HepG2 (cell line): ENCODE measurements around the gene GLG1. TPM values are rescaled to one million over a fixed set of nuclear protein-coding genes. Genes with fewer than 3 reads are reported as not detected.

Experiments used
- ATAC-seq: fragments of 200-7000 bp; cut with Tn5 transposase; 3 replicates; pipeline ENCODE4 v1.9.1; 2020; ENCODE audit warnings: mild to moderate bottlenecking, moderate library complexity
- BruUV-seq: library from RNA; stranded (reverse); fragments of 400-500 nt; replicated peaks from 2 replicates; lab custom pipeline; 2021; lab: Mats Ljungman, UMichigan
- CTCF ChIA-PET: fragments of 300-600 bp; formaldehyde crosslinking; extraction: SDS; loops from one replicate; lab custom pipeline; 2021; ENCODE audit warnings: low total read pairs, inconsistent platforms, low intra/inter-chr PET ratio; lab: Yijun Ruan, JAX
- POLR2A ChIA-PET: fragments of 350-600 bp; sonication (Branson Sonifier 250); formaldehyde crosslinking; loops from one replicate; lab custom pipeline; 2020; ENCODE audit warnings: antibody characterized with exemption, inconsistent platforms; lab: Yijun Ruan, JAX
- DNase-seq: peaks from one replicate; pipeline ENCODE4 v3.0.0-alpha.2; 2015; ENCODE audit warnings: low spot score
- FAIRE-seq: peaks from 3 replicates; lab custom pipeline; 2011; peaks lifted over from hg19 to GRCh38; lab: Jason Lieb, UNC
- H2AFZ ChIP-seq: one replicate; pipeline ENCODE4 v1.6.1; 2011; ENCODE audit warnings: low read length, inconsistent platforms
- H3K27ac ChIP-seq: fragments of 300-600 bp; 3 replicates; pipeline ENCODE4 v1.8.0; 2011; ENCODE audit warnings: mixed run types, mild to moderate bottlenecking, mixed read lengths, low read length, inconsistent platforms; ENCODE audit not compliant: insufficient read depth; ENCODE audit errors: extremely low read length
- H3K27me3 ChIP-seq, 2 experiments: fragments of 200-600 bp in 1 of 2; 2 replicates in 1 of 2; 3 replicates in 1 of 2; pipeline versions ENCODE4 v1.6.0 to v1.8.0; 2011; ENCODE audit warnings: low read length in 2 of 2, mild to moderate bottlenecking in 2 of 2, moderate library complexity in 2 of 2, inconsistent platforms in 1 of 2; ENCODE audit not compliant: insufficient read depth in 2 of 2, control insufficient read depth in 1 of 2
- H3K36me3 ChIP-seq, 2 experiments: fragments of 200-600 bp in 1 of 2; replicated peaks in 1 of 2; 2 replicates in 1 of 2; 3 replicates in 1 of 2; pipeline versions ENCODE4 v1.5.1 to v1.8.0; 2011; ENCODE audit warnings: low read length in 2 of 2, inconsistent platforms in 1 of 2; ENCODE audit not compliant: insufficient read depth in 2 of 2, control insufficient read depth in 1 of 2
- H3K4me1 ChIP-seq: 2 replicates; pipeline ENCODE4 v1.5.1; 2012; ENCODE audit warnings: low read length, inconsistent platforms; ENCODE audit not compliant: insufficient read depth
- H3K4me2 ChIP-seq: 2 replicates; pipeline ENCODE4 v1.6.0; 2011; ENCODE audit warnings: low read depth, low read length, inconsistent platforms
- H3K4me3 ChIP-seq, 3 experiments: fragments of 200-600 bp in 1 of 3; sonication (generic), shearing (Covaris generic) in 1 of 3; replicated peaks in 1 of 3; 2 replicates each; pipeline ENCODE4 v1.5.1; 2011 to 2016; ENCODE audit warnings: low read length in 3 of 3, inconsistent platforms in 2 of 3, low read depth in 2 of 3, mild to moderate bottlenecking in 2 of 3, control low read depth in 1 of 3, mixed read lengths in 1 of 3; ENCODE audit not compliant: insufficient read depth in 1 of 3
- H3K79me2 ChIP-seq: one replicate; pipeline ENCODE4 v1.6.1; 2011; ENCODE audit warnings: low read length, inconsistent platforms; ENCODE audit not compliant: insufficient read depth
- H3K9ac ChIP-seq: 2 replicates; pipeline ENCODE4 v1.6.0; 2011; ENCODE audit warnings: mild to moderate bottlenecking, low read depth, low read length, inconsistent platforms; ENCODE audit not compliant: insufficient read depth
- H3K9me3 ChIP-seq: 2 replicates; pipeline ENCODE4 v1.5.1; 2012; ENCODE audit warnings: mild to moderate bottlenecking, low read length
- H4K20me1 ChIP-seq: 2 replicates; pipeline ENCODE4 v1.6.0; 2011; ENCODE audit warnings: inconsistent platforms, mild to moderate bottlenecking, low read length, moderate library complexity; ENCODE audit not compliant: insufficient read depth
- DBP ChIP-seq: sonication (generic); formaldehyde crosslinking; IDR thresholded peaks from 2 replicates; pipeline ENCODE4 v1.4.0; 2020; ENCODE audit warnings: missing genetic modification reagents; ENCODE audit errors: not compliant biosample characterization
- DRAP1 ChIP-seq: IDR thresholded peaks from 2 replicates; pipeline ENCODE4 v1.6.1; 2016; ENCODE audit warnings: missing genetic modification reagents, missing compliant biosample characterization
- GLMP ChIP-seq: sonication (generic); formaldehyde crosslinking; IDR thresholded peaks from 2 replicates; pipeline ENCODE4 v1.9.0; 2021; ENCODE audit warnings: missing genetic modification reagents, mild to moderate bottlenecking, borderline replicate concordance
- GRHL1 ChIP-seq: sonication (generic); formaldehyde crosslinking; conservative IDR thresholded peaks from 2 replicates; pipeline ENCODE4 v1.8.0; 2022; ENCODE audit warnings: missing genetic modification reagents
- KAT8 ChIP-seq: IDR thresholded peaks from 2 replicates; pipeline ENCODE4 v1.6.1; 2016; ENCODE audit warnings: missing genetic modification reagents, missing compliant biosample characterization
- NCOA1 ChIP-seq: sonication (generic); formaldehyde crosslinking; IDR thresholded peaks from 2 replicates; pipeline ENCODE4 v1.9.0; 2021; ENCODE audit warnings: missing genetic modification reagents
- SRSF4 ChIP-seq: fragments of 200-400 bp; formaldehyde crosslinking; IDR thresholded peaks from one replicate; pipeline ENCODE4 v1.6.1; 2018; ENCODE audit warnings: mild to moderate bottlenecking, low read depth, low read length, moderate library complexity; ENCODE audit not compliant: poor library complexity, severe bottlenecking
- SYNCRIP ChIP-seq: fragments of 200-400 bp; formaldehyde crosslinking; IDR thresholded peaks from 2 replicates; pipeline ENCODE4 v1.6.1; 2018; ENCODE audit warnings: mild to moderate bottlenecking, low read depth, low read length; ENCODE audit not compliant: insufficient read depth
- ZNF225 ChIP-seq: sonication (generic); formaldehyde crosslinking; IDR thresholded peaks from 2 replicates; pipeline ENCODE4 v1.4.0; 2020; ENCODE audit warnings: mild to moderate bottlenecking, missing genetic modification reagents
- ZNF296 ChIP-seq: sonication (generic); formaldehyde crosslinking; conservative IDR thresholded peaks from 2 replicates; pipeline ENCODE4 v1.5.0; 2020; ENCODE audit warnings: mild to moderate bottlenecking, missing genetic modification reagents
- WGBS: methylation state at CpG from one replicate; pipeline ENCODE4 v1.1.6; 2017; ENCODE audit warnings: low lambda C conversion rate; 5-methylcytosine and 5-hydroxymethylcytosine counted together
- in situ Hi-C: cut with HindIII; loops from 2 replicates; pipeline ENCODE4 v1.10.0; 2017; ENCODE audit warnings: low pct_unique_long_range_greater_than_20kb; ENCODE audit not compliant: extremely low pct_ligation_motif_present
- intact Hi-C: fragments of 100-400 bp; cut with micrococcal nuclease; formaldehyde crosslinking; loops from one replicate; pipeline ENCODE4 v1.10.0; 2022; ENCODE audit not compliant: unreplicated experiment
- polyA plus RNA-seq, 8 experiments: library from polyadenylated mRNA; depleted of rRNA in 3 of 8; stranded (reverse) in 7 of 8; unstranded in 1 of 8; fragments of >200 nt; fragmentation: Illumina TruSeq in 4 of 8; extraction: Trizol in 4 of 8; gene quantifications; 2 replicates each; pipeline versions ENCODE4 v1.2.1 to v1.2.3, GENCODE V29; 2011 to 2016; ENCODE audit warnings: low read depth in 4 of 8, missing spikeins in 1 of 8, mixed read lengths in 1 of 8; ENCODE audit not compliant: insufficient read depth in 1 of 8
- total RNA-seq, 5 experiments: library from RNA; depleted of rRNA; stranded (reverse); fragments of >200 nt; fragmentation: Illumina TruSeq; extraction: Trizol; gene quantifications; 2 replicates each; pipeline ENCODE4 v1.2.3, GENCODE V29; 2016; ENCODE audit warnings: low read depth in 1 of 5

Gene GLG1
- total and polyA plus RNA-seq, 2 of the 13 experiments (the other 11 are each of a cell fraction or from before 2014, with no cell fraction given): 87.7 to 141 TPM

- TF ChIP-seq SYNCRIP: no peak
- TF ChIP-seq DBP (CRISPR knock-in tag): no peak
Measured at GRCh38 chr16:74485916-74486315, 121.0 kb downstream of the GLG1 start (continued).

- TF ChIP-seq GRHL1 (no peak), NCOA1 (no peak), SRSF4 (no peak), DRAP1 (CRISPR knock-in tag) (no peak), GLMP (CRISPR knock-in tag) (no peak), KAT8 (CRISPR knock-in tag) (no peak), ZNF296 (no peak), ZNF225 (no peak)
- H3K4me1 ChIP-seq: peaks cover 13% of the 10 kb centered on the region
- no peak overlapping the region for H3K9ac ChIP-seq
- no peak overlapping the region for H3K27ac ChIP-seq
- H3K27me3 ChIP-seq: no peaks in the 10 kb centered on the region
- CTCF ChIA-PET: no interaction called here
- ATAC-seq (no peak), FAIRE-seq (no peak), DNase-seq (no peak)
- BruUV-seq: no TSS peak
- in situ Hi-C loops (no loop called here), intact Hi-C loops (no loop called here)
- H4K20me1 ChIP-seq: no peaks in the 10 kb centered on the region
- no peak overlapping the region for H3K4me2 ChIP-seq
- H3K36me3 ChIP-seq: peaks cover 28 to 76% of the 10 kb centered on the region in 2 experiments
- H2AFZ ChIP-seq: no peak overlapping the region
- no peaks in the 10 kb centered on the region for H3K9me3 ChIP-seq
- H3K4me3 ChIP-seq: no peak overlapping the region
- POLR2A ChIA-PET: no interaction called here
- no peaks in the 10 kb centered on the region for H3K79me2 ChIP-seq
- 94% methylated on average over 12 of the region's 12 CpGs for WGBS
Measured at GRCh38 chr16:74480150-74481029, 126.5 kb downstream of the GLG1 start.
